ENCODE measurements around the gene JARID2.
A peak's percentile ranks its signal among the peaks of the same experiment; 100 is the strongest.
"Not testable (repeated sequence)": the region's sequence is repeated elsewhere in the genome, so short reads cannot be mapped to it uniquely, and the experiment has no call there.

The JARID2 gene

DNA sequence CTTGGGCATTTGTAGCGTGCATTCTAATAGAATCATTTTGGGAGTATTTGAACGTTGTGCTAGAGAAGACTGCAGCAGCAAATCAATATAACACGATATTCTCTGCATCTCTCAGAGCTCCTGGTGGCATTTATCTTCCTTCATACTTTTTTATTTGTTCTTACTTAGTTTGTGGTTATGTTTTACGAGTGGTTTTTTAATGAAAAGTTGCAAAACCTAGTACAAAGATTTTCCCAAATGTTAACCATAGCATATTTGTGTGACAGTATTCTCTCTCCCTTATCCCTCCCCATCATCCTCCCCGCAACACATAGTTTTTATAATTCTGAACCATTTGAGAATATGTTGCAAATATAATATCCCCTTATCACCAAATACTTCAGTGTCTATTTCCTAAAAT, 50.4 kb downstream of the JARID2 start:
- peak overlapping the region; percentile 47; the same call in 1 of the 2 replicates for H3K27ac ChIP-seq (ENCODE audit: low read length)

GRCh38 chr6:15296735-15297134, 50.9 kb downstream of the JARID2 start:
- DNase-seq = peak; percentile 67
- H4K20me1 ChIP-seq (ENCODE audit: insufficient read depth, low read length) = no peaks in the 10 kb centered on the region
- peak overlapping the region; percentile 45; the same call in 1 of the 2 replicates for H3K4me2 ChIP-seq (ENCODE audit: low read depth, low read length)
- no peaks in the 10 kb centered on the region for H3K9me3 ChIP-seq (replicated peaks; ENCODE audit: insufficient read depth, low read length)
- no peak overlapping the region; the same call in 1 of the 2 replicates for H3K4me3 ChIP-seq (ENCODE audit: low read length)
- no peaks in the 10 kb centered on the region for H3K36me3 ChIP-seq (replicated peaks; ENCODE audit: insufficient read depth, low read length)
- H3K9ac ChIP-seq (ENCODE audit: low read length) = no peak overlapping the region
- H3K4me1 ChIP-seq (ENCODE audit: low read length) = peaks cover 49% of the 10 kb centered on the region
- peaks cover 27% of the 10 kb centered on the region for H3F3A ChIP-seq (ENCODE audit: insufficient read depth, low read length)
- H3K79me2 ChIP-seq (ENCODE audit: low read length) = peaks cover 89% of the 10 kb centered on the region
- H3K27ac ChIP-seq (ENCODE audit: low read length) = peak overlapping the region; percentile 47; the same call in 1 of the 2 replicates
- H3K9me2 ChIP-seq (replicated peaks; ENCODE audit: insufficient read depth, low read length) = no peaks in the 10 kb centered on the region
- TF ChIP-seq EZH2 (optimal IDR thresholded peaks at IDR 0.05; ENCODE audit: low read depth, low read length) (no peak), EZH2phosphoT487 (IDR thresholded peaks at IDR 0.05; ENCODE audit: low read length) (no peak), CTCF (IDR thresholded peaks at IDR 0.05; ENCODE audit: low read length) (no peak)
- H3K27me3 ChIP-seq (replicated peaks; ENCODE audit: insufficient read depth, low read length) = no peaks in the 10 kb centered on the region
- no peak overlapping the region for H2AFZ ChIP-seq (ENCODE audit: low read length)

More for the DNA sequence above, 50.4 kb downstream of the JARID2 start:
- Histone ChIP-seq H3K36me3 (replicated peaks; ENCODE audit: insufficient read depth, low read length) (no peaks in the 10 kb centered on the region), H3F3A (ENCODE audit: insufficient read depth, low read length) (peaks cover 27% of the 10 kb centered on the region), H3K4me3 (ENCODE audit: low read length) (no peak overlapping the region; the same call in 1 of the 2 replicates), H3K4me2 (ENCODE audit: low read depth, low read length) (peak overlapping the region; percentile 45; the same call in 1 of the 2 replicates), H3K4me1 (ENCODE audit: low read length) (peaks cover 49% of the 10 kb centered on the region), H4K20me1 (ENCODE audit: insufficient read depth, low read length) (no peaks in the 10 kb centered on the region), H3K9ac (ENCODE audit: low read length) (no peak overlapping the region), H3K79me2 (ENCODE audit: low read length) (peaks cover 88% of the 10 kb centered on the region), H3K27me3 (replicated peaks; ENCODE audit: insufficient read depth, low read length) (no peaks in the 10 kb centered on the region), H3K9me3 (replicated peaks; ENCODE audit: insufficient read depth, low read length) (no peaks in the 10 kb centered on the region), H2AFZ (ENCODE audit: low read length) (no peak overlapping the region), H3K9me2 (replicated peaks; ENCODE audit: insufficient read depth, low read length) (no peaks in the 10 kb centered on the region)
- no peak for DNase-seq
- TF ChIP-seq EZH2phosphoT487 (IDR thresholded peaks at IDR 0.05; ENCODE audit: low read length) (no peak), CTCF (IDR thresholded peaks at IDR 0.05; ENCODE audit: low read length) (no peak), EZH2 (optimal IDR thresholded peaks at IDR 0.05; ENCODE audit: low read depth, low read length) (no peak)

- not testable (repeated sequence) for H3K36me3 ChIP-seq (replicated peaks; ENCODE audit: insufficient read depth, low read length); H4K20me1 ChIP-seq (ENCODE audit: insufficient read depth, low read length); H3K9me2 ChIP-seq (replicated peaks; ENCODE audit: insufficient read depth, low read length); DNase-seq; H2AFZ ChIP-seq (ENCODE audit: low read length); H3K4me3 ChIP-seq (ENCODE audit: low read length); H3K27me3 ChIP-seq (replicated peaks; ENCODE audit: insufficient read depth, low read length); H3K9ac ChIP-seq (ENCODE audit: low read length); H3K9me3 ChIP-seq (replicated peaks; ENCODE audit: insufficient read depth, low read length)
- peak overlapping the region; percentile 45; the same call in 1 of the 2 replicates for H3K4me2 ChIP-seq (ENCODE audit: low read depth, low read length)
- H3K4me1 ChIP-seq (ENCODE audit: low read length) = peaks cover 49% of the 10 kb centered on the region
- peak overlapping the region; percentile 47; the same call in 1 of the 2 replicates for H3K27ac ChIP-seq (ENCODE audit: low read length)
- H3F3A ChIP-seq (ENCODE audit: insufficient read depth, low read length) = peaks cover 27% of the 10 kb centered on the region
- H3K79me2 ChIP-seq (ENCODE audit: low read length) = peaks cover 91% of the 10 kb centered on the region
Observed at GRCh38 chr6:15297167-15297566, 51.3 kb downstream of the JARID2 start.

DNA sequence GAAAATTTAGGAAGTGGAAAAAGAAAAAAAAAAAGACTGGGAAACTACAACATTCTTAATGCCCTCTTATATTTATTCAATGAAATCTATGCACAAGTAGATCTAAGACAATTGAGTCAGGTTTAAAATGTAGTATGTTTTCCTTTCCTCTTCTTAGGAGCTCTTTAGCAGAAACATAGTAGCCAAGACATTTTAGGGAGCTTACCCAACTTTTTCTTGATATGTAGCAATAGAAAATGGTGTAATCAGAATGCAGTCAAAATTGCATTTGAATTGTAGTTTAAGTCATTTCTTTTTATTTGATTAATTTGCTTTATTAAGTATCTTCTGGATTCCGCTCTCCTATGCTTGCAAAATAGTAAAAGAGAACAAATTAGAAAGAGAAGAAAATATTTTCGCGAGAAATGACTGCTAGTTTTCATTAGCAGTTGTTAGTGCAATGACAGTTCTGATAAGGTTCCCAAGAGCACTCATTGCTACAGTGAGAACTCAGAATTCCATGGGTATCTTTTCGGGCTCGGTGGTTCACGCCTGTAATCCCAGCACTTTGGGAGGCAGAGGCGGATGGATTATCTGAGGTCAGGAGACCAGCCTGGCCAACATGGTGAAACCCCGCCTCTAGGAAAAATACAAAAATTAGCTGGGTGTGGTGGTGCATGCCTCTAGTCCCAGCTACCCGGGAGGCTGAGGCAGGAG, 52.2 kb downstream of the JARID2 start:
- Histone ChIP-seq H3K27ac (ENCODE audit: low read length) (no peak overlapping the region), H3K9ac (ENCODE audit: low read length) (no peak overlapping the region), H3K79me2 (ENCODE audit: low read length) (peaks cover 91% of the 10 kb centered on the region), H3K4me2 (ENCODE audit: low read depth, low read length) (no peak overlapping the region), H3F3A (ENCODE audit: insufficient read depth, low read length) (peaks cover 27% of the 10 kb centered on the region), H3K36me3 (replicated peaks; ENCODE audit: insufficient read depth, low read length) (no peaks in the 10 kb centered on the region), H3K9me3 (replicated peaks; ENCODE audit: insufficient read depth, low read length) (no peaks in the 10 kb centered on the region), H3K4me1 (ENCODE audit: low read length) (peaks cover 49% of the 10 kb centered on the region), H4K20me1 (ENCODE audit: insufficient read depth, low read length) (no peaks in the 10 kb centered on the region), H3K9me2 (replicated peaks; ENCODE audit: insufficient read depth, low read length) (no peaks in the 10 kb centered on the region), H3K27me3 (replicated peaks; ENCODE audit: insufficient read depth, low read length) (no peaks in the 10 kb centered on the region), H2AFZ (ENCODE audit: low read length) (no peak overlapping the region), H3K4me3 (ENCODE audit: low read length) (no peak overlapping the region)
- no peak for TF ChIP-seq EZH2 (optimal IDR thresholded peaks at IDR 0.05; ENCODE audit: low read depth, low read length)
- TF ChIP-seq EZH2phosphoT487 (IDR thresholded peaks at IDR 0.05; ENCODE audit: low read length) = no peak
- no peak for TF ChIP-seq CTCF (IDR thresholded peaks at IDR 0.05; ENCODE audit: low read length)
- DNase-seq = no peak
